ENCODE results near the gene SLK. TPM values are rescaled to one million over a fixed set of nuclear protein-coding genes. Genes with fewer than 3 reads are reported as not detected.

Gene SLK
- total RNA-seq, 1 donor from 2014 or later, result 49.0 TPM

GRCh38 chr10:103990121-103990520 lies 23.2 kb downstream of the SLK start:
- no peak for DNase-seq (ENCODE audit: low read depth)

- no peak for DNase-seq (ENCODE audit: low read depth)
Measured at GRCh38 chr10:103990531-103990930, 23.6 kb downstream of the SLK start.

GRCh38 chr10:103991393-103992128 lies 24.6 kb downstream of the SLK start:
- DNase-seq (ENCODE audit: low read depth), result no peak

GRCh38 chr10:103995134-103995533 lies 28.2 kb downstream of the SLK start:
- no peak for DNase-seq (ENCODE audit: low read depth)

- DNase-seq (ENCODE audit: low read depth), result no peak
Measured at GRCh38 chr10:103998805-103999204, 31.9 kb downstream of the SLK start.

GRCh38 chr10:104002911-104003310 lies 36.0 kb downstream of the SLK start:
- no peak for DNase-seq (ENCODE audit: low read depth)

GRCh38 chr10:104005172-104005863 lies 38.4 kb downstream of the SLK start:
- no peak for DNase-seq (ENCODE audit: low read depth)

GRCh38 chr10:104011904-104012303 lies 45.0 kb downstream of the SLK start:
- no peak for DNase-seq (ENCODE audit: low read depth)

- DNase-seq (ENCODE audit: low read depth), result no peak
Measured at GRCh38 chr10:104013489-104013888, 46.5 kb downstream of the SLK start.

- DNase-seq (ENCODE audit: low read depth), result no peak
Measured at GRCh38 chr10:104014176-104014575, 47.2 kb downstream of the SLK start.

- no peak for DNase-seq (ENCODE audit: low read depth)
Measured at GRCh38 chr10:104016661-104017060, 49.7 kb downstream of the SLK start.

GRCh38 chr10:104018471-104018870 lies 51.5 kb downstream of the SLK start:
- no peak for DNase-seq (ENCODE audit: low read depth)

- no peak for DNase-seq (ENCODE audit: low read depth)
Measured at GRCh38 chr10:104020020-104020419, 53.1 kb downstream of the SLK start.

GRCh38 chr10:104021246-104021645 lies 54.3 kb downstream of the SLK start:
- DNase-seq (ENCODE audit: low read depth), result no peak

GRCh38 chr10:104022026-104022425 lies 55.1 kb downstream of the SLK start:
- no peak for DNase-seq (ENCODE audit: low read depth)

- no peak for DNase-seq (ENCODE audit: low read depth)
Measured at GRCh38 chr10:104025524-104025923, 58.6 kb downstream of the SLK start.

GRCh38 chr10:104026762-104027161 lies 59.8 kb downstream of the SLK start:
- peak; percentile 94 for DNase-seq (ENCODE audit: low read depth)

- peak; percentile 16 for DNase-seq (ENCODE audit: low read depth)
Measured at GRCh38 chr10:104028146-104028545, 61.2 kb downstream of the SLK start.

- DNase-seq (ENCODE audit: low read depth), result no peak
Measured at GRCh38 chr10:104028823-104029520, 62.0 kb downstream of the SLK start.

- DNase-seq (ENCODE audit: low read depth), result no peak
Measured at GRCh38 chr10:104029521-104029860, 62.6 kb downstream of the SLK start.

- DNase-seq (ENCODE audit: low read depth), result no peak
Measured at GRCh38 chr10:104031631-104032030, 64.7 kb downstream of the SLK start.

GRCh38 chr10:104032144-104032775 lies 65.3 kb downstream of the SLK start:
- no peak for DNase-seq (ENCODE audit: low read depth)
